Bronchial epithelial cell (primary cell): ENCODE data around the gene GNG13. TPM values are rescaled to one million over a fixed set of nuclear protein-coding genes. Genes with fewer than 3 reads are reported as not detected.

ENCODE experiments used
- DNase-seq: peaks from one replicate; pipeline ENCODE4 v3.0.0-alpha.2; 2010; ENCODE audit warnings: low read depth
- FAIRE-seq: peaks from 2 replicates; lab custom pipeline; 2011; peaks lifted over from hg19 to GRCh38; lab: Jason Lieb, UNC
- H3K27me3 ChIP-seq: 2 replicates; pipeline ENCODE4 v1.5.1; 2011; ENCODE audit warnings: low read length; ENCODE audit not compliant: control insufficient read depth, insufficient read depth
- H3K36me3 ChIP-seq: 2 replicates; pipeline ENCODE4 v1.5.1; 2011; ENCODE audit warnings: low read length; ENCODE audit not compliant: control insufficient read depth, insufficient read depth
- H3K4me3 ChIP-seq: 2 replicates; pipeline ENCODE4 v1.5.1; 2011; ENCODE audit warnings: mild to moderate bottlenecking, low read depth, low read length, control low read depth
- CTCF ChIP-seq: IDR thresholded peaks from 2 replicates; pipeline ENCODE4 v1.5.1; 2011; ENCODE audit warnings: mild to moderate bottlenecking, moderate library complexity, low read length, control low read depth, inconsistent platforms; ENCODE audit not compliant: insufficient read depth, severe bottlenecking
- total RNA-seq: library from RNA; depleted of rRNA; stranded (reverse); fragments of >200 nt; gene quantifications from 2 replicates; pipeline ENCODE4 v1.2.1, GENCODE V29; 2014

Gene GNG13
- total RNA-seq, 1 donor from 2014 or later: not detected

DNA sequence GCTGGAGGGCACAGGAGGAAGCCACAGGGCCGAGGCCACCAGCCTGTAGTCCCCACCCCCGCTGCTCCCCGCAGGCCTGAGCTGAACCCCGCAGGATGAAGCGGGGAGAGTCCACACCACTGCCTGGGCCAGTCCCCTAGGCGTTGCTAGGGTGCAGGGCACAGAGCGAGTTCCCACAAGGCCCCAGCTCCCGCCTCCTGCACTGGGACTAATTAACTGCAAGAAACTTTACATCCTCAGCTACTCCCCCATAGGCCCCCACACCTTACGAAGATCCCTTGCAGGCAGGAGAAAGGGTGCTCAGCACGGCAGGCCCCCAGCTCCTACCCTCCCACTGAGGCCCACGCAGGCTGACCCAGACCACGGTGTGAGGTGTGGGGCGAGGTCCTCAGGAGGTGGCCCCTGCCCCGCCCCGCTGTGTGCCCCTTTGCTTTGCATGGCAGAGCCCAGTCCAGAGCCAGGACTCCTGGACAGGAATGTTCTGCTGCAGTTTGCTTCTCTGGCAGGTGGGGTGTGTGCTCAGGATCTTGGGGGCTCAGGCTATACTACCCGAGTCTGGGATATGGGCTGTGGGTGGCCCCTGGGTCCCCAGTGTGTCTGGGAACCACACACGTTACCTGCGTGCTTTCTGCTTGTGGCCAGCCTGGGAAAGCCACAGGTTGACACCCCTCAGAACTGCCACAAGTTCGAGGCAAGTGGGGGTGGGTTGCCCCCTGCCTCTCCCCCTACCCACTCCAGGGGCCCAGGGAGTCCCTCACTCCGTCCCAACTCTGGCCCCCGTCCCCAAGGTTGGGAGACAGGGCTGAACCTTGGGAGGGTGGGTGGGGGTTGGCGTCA, 1.2 kb downstream of the GNG13 start:
- no peak for TF ChIP-seq CTCF
- Histone ChIP-seq H3K36me3 (no peaks in the 10 kb centered on the region), H3K4me3 (no peak overlapping the region), H3K27me3 (peaks cover 16% of the 10 kb centered on the region)
- FAIRE-seq (no peak), DNase-seq (no peak)

- DNase-seq (no peak), FAIRE-seq (no peak)
- H3K27me3 ChIP-seq: peaks cover 16% of the 10 kb centered on the region
Measured at GRCh38 chr16:798666-799065, 1.9 kb downstream of the GNG13 start.

GRCh38 chr16:797686-798085, 2.8 kb downstream of the GNG13 start:
- Histone ChIP-seq H3K4me3 (no peak overlapping the region), H3K27me3 (peaks cover 14% of the 10 kb centered on the region), H3K36me3 (no peaks in the 10 kb centered on the region)
- no peak for TF ChIP-seq CTCF
- DNase-seq (no peak), FAIRE-seq (no peak)

More at GRCh38 chr16:798666-799065, 1.9 kb downstream of the GNG13 start:
- Histone ChIP-seq H3K4me3 (no peak overlapping the region), H3K36me3 (no peaks in the 10 kb centered on the region)
- TF ChIP-seq CTCF: no peak

- H3K36me3 ChIP-seq: no peaks in the 10 kb centered on the region
- FAIRE-seq: no peak
- H3K27me3 ChIP-seq: peaks cover 14% of the 10 kb centered on the region
- no peak for DNase-seq
- no peak overlapping the region for H3K4me3 ChIP-seq
- no peak for TF ChIP-seq CTCF
Measured at GRCh38 chr16:797120-797420, 3.5 kb downstream of the GNG13 start.

DNA sequence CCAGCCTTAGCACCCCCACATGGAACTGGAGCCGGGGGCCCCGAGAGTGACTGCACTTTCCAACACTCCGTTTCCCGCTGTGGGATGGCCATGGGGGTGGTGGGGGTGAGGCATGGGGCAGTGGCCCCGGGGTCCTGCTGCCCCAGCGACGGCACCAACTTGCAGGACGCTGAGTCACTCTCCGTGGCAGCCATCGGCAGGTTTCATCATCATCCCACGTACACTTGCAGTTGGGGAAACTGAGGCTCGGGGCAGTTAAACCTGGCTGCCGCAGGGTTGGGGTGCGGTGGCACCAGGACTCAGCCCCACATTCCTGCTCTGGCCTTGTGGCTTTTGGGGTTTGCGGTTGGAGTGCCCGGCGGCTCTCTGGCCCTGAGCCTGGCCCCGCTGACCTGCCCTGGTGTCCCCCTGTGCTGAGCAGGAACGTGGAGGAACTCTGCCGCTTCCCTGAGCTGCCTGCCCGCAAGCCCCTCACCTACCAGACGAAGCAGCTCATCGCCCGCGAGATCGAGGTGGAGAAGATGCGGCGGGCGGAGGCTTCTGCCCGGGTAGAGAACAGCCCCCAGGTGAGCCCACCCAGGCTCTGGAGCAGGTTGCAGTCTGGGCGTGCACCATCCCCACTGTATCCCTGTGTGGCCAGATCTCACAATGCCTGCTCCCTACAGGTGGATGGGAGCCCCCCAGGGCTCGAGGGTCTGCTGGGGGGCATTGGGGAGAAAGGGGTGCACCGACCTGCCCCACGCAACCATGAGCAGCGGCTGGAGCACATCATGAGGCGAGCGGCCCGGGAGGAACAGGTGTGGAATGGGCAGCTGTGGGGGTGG, 4.0 kb downstream of the GNG13 start:
- peaks cover 14% of the 10 kb centered on the region for H3K27me3 ChIP-seq
- H3K4me3 ChIP-seq: no peak overlapping the region
- no peak for FAIRE-seq
- no peaks in the 10 kb centered on the region for H3K36me3 ChIP-seq
- DNase-seq: no peak
- TF ChIP-seq CTCF: no peak
